VCaP (cell line): ENCODE measurements around the gene SLC2A6.

Experiments
- H3K27ac ChIP-seq: fragments of 450-650 bp; 2 replicates; pipeline ENCODE4 v1.5.1; 2017
- TF ChIP-seq, protein P1 (sequence below): fragments of 450-650 bp; conservative IDR thresholded peaks from 2 replicates; pipeline ENCODE4 v1.5.1; 2017; ENCODE audit warnings: mild to moderate bottlenecking, moderate library complexity

Gene SLC2A6

DNA sequence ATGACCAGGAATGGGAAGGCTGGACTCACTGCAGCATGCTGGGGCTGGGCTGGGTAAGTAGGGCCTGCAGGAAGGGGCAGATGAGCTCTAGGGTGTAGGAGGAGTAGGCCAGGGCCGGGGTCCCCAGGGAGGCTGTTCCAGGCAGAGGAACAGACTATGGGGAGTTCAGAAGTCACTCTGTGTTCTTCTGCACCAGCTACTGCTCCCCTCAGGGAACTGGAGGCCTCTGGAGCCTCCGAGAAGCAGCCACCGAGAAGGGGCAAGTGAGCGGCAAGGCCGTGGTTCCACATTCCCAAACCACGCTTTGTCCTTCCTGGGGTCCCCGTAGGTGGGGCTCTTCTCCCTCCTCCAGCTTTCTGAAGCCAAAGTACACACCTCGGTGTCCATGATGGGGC lies 8.4 kb upstream of the SLC2A6 start:
- no peak overlapping the region for H3K27ac ChIP-seq
- TF ChIP-seq, protein P1, sequence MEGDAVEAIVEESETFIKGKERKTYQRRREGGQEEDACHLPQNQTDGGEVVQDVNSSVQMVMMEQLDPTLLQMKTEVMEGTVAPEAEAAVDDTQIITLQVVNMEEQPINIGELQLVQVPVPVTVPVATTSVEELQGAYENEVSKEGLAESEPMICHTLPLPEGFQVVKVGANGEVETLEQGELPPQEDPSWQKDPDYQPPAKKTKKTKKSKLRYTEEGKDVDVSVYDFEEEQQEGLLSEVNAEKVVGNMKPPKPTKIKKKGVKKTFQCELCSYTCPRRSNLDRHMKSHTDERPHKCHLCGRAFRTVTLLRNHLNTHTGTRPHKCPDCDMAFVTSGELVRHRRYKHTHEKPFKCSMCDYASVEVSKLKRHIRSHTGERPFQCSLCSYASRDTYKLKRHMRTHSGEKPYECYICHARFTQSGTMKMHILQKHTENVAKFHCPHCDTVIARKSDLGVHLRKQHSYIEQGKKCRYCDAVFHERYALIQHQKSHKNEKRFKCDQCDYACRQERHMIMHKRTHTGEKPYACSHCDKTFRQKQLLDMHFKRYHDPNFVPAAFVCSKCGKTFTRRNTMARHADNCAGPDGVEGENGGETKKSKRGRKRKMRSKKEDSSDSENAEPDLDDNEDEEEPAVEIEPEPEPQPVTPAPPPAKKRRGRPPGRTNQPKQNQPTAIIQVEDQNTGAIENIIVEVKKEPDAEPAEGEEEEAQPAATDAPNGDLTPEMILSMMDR: no peak

DNA sequence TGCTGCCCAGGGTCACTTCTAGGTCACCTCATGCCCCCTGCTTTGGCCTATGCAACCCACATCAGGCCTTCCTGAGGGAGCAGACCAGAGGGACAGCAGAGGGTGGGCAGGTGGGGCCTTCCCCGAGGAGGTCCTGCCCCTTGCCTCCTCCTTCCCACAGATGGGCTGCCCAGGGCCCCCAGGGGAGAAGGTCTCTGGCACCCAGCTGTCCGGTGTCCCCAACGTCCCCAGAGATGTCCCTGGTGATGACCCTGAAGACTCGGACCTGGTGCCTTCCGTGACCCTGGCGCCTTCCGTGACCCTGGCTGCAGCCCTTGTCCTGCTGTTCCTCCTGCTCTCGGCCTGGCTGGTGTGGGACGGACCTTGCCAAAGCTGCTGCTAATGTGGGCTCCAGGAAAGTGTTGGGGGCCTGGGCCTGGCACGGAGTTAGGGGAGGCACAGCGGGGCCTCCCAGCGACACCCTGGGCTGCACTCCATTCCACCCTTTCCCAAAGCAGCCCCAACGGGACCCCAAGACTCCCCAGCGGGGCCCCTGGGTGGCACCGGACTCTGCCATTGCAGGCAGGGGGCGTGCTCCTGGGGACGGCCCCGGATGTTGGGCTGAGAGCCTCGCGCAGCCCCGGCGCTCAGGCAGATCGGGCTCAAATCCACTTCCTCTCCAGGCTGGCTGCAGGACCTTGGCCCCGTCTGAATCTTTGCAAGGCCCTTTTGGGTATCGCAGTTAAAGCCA lies 6.8 kb upstream of the SLC2A6 start:
- TF ChIP-seq, protein P1: no peak
- peak overlapping the region; percentile 90 for H3K27ac ChIP-seq

DNA sequence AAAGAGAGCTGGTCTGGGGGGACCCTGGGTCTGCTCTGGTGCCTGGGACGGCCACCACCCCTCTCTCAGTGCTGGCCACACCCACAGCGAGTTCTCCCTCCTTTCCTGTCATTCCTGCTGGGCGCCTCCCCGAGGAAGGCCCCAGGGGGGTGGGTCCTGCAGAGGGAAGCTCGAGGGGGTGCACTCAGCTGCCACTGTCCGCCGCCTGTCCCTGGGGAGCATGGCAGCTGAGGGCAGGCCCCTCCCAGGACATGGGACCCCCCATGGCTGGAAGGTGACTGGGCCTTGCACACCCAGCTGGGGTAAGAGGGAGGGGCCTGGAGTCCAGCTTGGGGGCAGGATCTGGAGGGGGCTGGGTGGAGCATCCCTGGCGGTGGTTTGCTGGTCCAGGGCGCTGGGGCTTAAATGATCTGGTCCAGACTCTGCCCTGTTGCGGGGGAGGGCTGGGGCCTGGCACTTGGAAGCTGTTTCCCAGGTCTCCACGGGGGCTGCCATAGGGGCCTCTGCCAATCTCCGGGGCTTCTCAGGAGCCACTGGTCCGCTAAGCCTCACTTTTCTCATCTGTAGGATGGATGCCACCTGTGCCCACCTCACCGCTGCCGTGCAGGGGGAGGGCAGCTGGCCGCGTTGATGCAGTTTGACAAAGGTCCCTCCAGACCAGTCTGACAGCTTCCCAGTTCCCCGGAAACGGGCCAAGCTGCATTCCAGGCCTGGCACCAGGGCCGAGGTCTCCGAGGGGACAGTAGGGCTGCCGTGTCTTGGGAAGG lies 6.0 kb upstream of the SLC2A6 start:
- TF ChIP-seq, protein P1: no peak
- peak overlapping the region; percentile 90 for H3K27ac ChIP-seq

DNA sequence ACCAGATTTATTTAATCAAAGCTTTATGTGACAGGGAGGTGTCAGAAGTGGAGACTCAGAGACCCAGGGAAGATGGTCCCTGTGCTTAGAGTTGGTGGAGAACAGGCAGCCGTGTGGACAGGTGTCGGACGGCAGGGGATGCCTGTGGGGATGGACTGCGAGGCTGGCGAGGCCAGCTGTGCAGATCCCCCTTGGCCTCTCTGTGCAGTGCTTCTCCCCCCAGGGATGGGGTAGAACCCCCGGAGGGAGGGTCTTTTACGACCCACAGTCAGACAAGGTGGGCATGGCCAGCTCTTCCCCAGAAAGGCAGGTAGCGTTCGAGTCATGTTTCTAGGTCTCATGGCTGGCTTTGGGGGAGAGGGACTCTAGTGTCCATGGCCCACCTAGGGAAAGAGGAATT lies 4.7 kb upstream of the SLC2A6 start:
- TF ChIP-seq, protein P1: no peak
- peak overlapping the region; percentile 90; the same call in 1 of the 2 replicates for H3K27ac ChIP-seq

DNA sequence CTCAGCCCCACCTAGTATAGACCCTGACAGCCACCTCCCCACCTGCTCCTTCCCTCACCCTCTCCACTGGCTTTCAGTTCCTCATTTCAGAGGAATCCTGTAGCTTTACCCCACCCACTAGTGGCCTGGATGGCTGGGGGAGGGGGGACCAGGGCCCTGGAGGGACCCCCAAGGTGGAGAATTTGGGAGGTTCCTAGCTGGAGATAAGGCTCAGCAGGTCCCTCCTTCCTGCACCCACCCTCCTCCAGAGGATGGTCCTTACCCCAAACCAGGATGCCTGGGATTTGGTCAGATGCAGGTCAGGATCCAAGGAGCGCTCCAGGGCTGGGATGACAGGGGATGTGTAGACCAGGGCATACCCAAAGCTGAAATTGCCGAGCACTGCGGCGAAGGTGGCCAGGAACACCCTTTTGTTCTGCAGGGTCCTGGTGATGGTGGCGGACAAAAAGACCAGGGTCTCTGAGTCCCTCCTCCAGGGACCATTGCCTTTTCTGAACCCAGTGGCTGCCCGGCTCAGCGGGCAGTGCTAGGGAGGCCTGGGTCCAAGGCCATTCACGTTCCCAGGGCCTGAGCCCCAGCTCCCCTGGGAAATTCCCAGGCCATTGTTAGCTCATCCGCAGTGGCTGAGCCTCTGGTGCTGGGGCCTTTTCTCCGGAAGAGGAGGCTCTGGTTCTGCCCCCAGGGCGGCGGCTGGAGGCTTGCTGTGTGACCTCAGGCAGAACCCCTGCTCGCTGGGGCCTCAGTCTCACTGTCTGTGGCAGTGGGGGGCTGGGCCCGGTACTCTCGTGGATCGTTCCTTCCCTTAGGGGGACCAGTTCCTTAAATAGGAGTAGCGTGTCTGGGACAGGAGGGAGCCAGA lies 678 bp downstream of the SLC2A6 start:
- H3K27ac ChIP-seq: peak overlapping the region; percentile 73; the same call in 1 of the 2 replicates
- TF ChIP-seq, protein P1: no peak

DNA sequence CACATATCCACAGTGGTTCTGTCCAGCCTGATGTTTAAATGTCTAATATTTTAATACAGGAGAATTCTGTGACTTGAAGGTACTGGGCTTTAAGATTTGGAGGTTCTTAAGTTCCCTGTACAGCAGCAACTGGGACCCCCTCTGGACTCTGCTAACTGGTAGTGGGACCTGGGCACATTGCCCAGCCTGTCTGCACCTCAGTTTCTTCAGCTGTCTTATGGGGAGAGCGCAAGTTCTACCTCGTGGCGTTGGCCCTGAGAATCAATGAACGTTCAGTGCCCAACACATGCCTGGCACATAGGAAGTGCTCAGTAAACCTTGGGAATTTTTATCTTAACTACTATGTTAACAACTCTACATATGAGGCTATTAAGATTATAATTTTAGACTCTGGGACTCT lies 1.4 kb downstream of the SLC2A6 start:
- no peak overlapping the region for H3K27ac ChIP-seq
- TF ChIP-seq, protein P1: no peak

DNA sequence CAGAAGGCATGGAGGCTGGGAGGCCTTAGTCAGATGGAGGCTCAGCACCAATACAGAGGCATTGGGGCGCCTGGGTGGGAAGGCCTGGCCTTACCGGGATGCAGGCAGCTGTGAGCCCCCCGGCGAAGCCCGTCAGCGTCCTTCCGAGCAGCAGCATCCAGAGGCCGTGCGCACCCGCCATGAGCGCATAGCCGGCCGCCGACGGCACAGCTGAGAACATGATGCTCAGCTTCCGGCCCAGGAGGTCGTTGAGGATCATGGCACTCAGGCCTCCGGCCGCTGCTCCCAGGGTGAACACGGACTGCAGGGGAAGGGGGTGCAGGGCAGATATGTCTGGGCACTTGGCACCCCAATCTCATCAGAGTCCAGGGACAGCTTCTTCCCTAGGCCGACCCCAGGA lies 2.0 kb downstream of the SLC2A6 start:
- H3K27ac ChIP-seq: no peak overlapping the region
- TF ChIP-seq, protein P1: no peak
